Gastrocnemius medialis (tissue), 4 donors: Measurements from ENCODE around the gene KCNJ10. TPM values are rescaled to one million over a fixed set of nuclear protein-coding genes. Genes with fewer than 3 reads are reported as not detected.
"Not testable (repeated sequence)": the region's sequence is repeated elsewhere in the genome, so short reads cannot be mapped to it uniquely, and the experiment has no call there.

ENCODE experiments used
- ATAC-seq, 2 donors: fragments of 150-250 bp; one replicate each; pipeline ENCODE4 v1.9.1; 2016
- DNase-seq, 2 donors: peaks; one replicate each; pipeline ENCODE4 v3.0.0-alpha.2; 2019
- H3K27ac ChIP-seq, 4 donors: fragments of 200-600 bp; sonication (generic); 1 replicate in 1 of 4; 2 replicates in 3 of 4; pipeline ENCODE4 v1.5.1; 2016 to 2018; ENCODE audit warnings: mild to moderate bottlenecking in 2 of 4, moderate library complexity in 1 of 4
- H3K27me3 ChIP-seq, 3 donors: fragments of 200-600 bp; sonication (generic) in 2 of 3; 1 replicate in 1 of 3; 2 replicates in 2 of 3; pipeline versions ENCODE4 v1.5.1 to v1.6.0; 2016 to 2019; ENCODE audit warnings: mild to moderate bottlenecking in 1 of 3, moderate library complexity in 1 of 3
- H3K36me3 ChIP-seq, 2 donors: fragments of 200-600 bp; sonication (generic) in 1 of 2; one replicate each; pipeline ENCODE4 v1.5.1; 2017 to 2018
- H3K4me1 ChIP-seq, 2 donors: fragments of 200-600 bp; sonication (generic) in 1 of 2; one replicate each; pipeline ENCODE4 v1.5.1; 2016 to 2017; ENCODE audit warnings: mild to moderate bottlenecking in 2 of 2
- H3K4me3 ChIP-seq, 4 donors: fragments of 200-600 bp; sonication (generic) in 3 of 4; 1 replicate in 1 of 4; 2 replicates in 3 of 4; pipeline ENCODE4 v1.5.1; 2016 to 2019; ENCODE audit warnings: mild to moderate bottlenecking in 2 of 4
- H3K9me3 ChIP-seq, 3 donors: fragments of 200-600 bp; sonication (generic) in 2 of 3; 1 replicate in 1 of 3; 2 replicates in 2 of 3; pipeline ENCODE4 v1.5.1; 2016 to 2019
- POLR2A ChIP-seq, 2 donors: fragments of 450-650 bp; IDR thresholded peaks; one replicate each; pipeline ENCODE4 v1.6.1; 2017; ENCODE audit warnings: antibody characterized with exemption in 2 of 2, mild to moderate bottlenecking in 2 of 2, moderate library complexity in 2 of 2
- in situ Hi-C, 4 donors: fragments of 200-750 bp; cut with MboI; loops; one replicate each; pipeline versions ENCODE4 v1.15.0 to v1.8.0; 2017; ENCODE audit warnings: low sequenced_read_pairs in 4 of 4
- intact Hi-C: fragments of 100-400 bp; cut with DNase I; formaldehyde crosslinking; loops from one replicate; pipeline ENCODE4 v1.15.1; 2023; ENCODE audit warnings: low total_unique reads
- total RNA-seq, 4 donors: library from RNA; depleted of rRNA; stranded (reverse); fragments of >200 nt; gene quantifications; one replicate each; pipeline versions ENCODE4 v1.1.0 to v1.2.3, GENCODE V29; 2016
- TF ChIP-seq, protein P1 (sequence below), 5 experiments: fragments of 450-650 bp in 3 of 5; fragments of 200-600 bp in 2 of 5; sonication (generic) in 2 of 5; IDR thresholded peaks in 4 of 5; conservative IDR thresholded peaks in 1 of 5; 1 replicate in 4 of 5; 2 replicates in 1 of 5; pipeline ENCODE4 v1.5.1; 2016 to 2019; ENCODE audit warnings: antibody characterized with exemption in 5 of 5, mild to moderate bottlenecking in 3 of 5, moderate library complexity in 3 of 5

KCNJ10 gene
- total RNA-seq, 4 donors from 2014 or later: not detected

DNA sequence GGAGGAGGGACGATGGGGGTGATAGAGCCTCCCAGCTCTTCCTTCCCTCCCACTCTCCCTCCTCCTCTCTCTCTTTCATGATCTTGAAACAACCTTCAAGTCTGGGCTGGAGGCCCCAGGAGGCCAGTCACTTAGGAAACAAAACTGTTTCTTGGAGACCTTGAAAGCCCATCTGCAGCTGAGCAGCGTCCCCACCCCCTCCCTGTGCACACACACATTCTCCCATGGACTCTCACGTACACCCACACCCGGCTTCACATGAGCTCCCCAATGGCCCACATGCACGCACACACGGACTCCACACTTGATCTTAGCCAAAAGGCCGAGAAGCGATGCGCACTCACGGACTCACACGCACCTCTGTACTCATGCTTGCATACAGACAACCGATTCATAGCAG is 42.4 kb upstream of the KCNJ10 start:
- DNase-seq (no peak), ATAC-seq (no peak)
- Histone ChIP-seq H3K4me1 (peaks cover 40 to 51% of the 10 kb centered on the region in 2 donors), H3K27ac (peak overlapping the region; percentile 97 to 100 (median 98)), H3K4me3 (no peak overlapping the region), H3K27me3 (no peaks in the 10 kb centered on the region), H3K36me3 (no peaks in the 10 kb centered on the region), H3K9me3 (no peaks in the 10 kb centered on the region)
- TF ChIP-seq, protein P1, sequence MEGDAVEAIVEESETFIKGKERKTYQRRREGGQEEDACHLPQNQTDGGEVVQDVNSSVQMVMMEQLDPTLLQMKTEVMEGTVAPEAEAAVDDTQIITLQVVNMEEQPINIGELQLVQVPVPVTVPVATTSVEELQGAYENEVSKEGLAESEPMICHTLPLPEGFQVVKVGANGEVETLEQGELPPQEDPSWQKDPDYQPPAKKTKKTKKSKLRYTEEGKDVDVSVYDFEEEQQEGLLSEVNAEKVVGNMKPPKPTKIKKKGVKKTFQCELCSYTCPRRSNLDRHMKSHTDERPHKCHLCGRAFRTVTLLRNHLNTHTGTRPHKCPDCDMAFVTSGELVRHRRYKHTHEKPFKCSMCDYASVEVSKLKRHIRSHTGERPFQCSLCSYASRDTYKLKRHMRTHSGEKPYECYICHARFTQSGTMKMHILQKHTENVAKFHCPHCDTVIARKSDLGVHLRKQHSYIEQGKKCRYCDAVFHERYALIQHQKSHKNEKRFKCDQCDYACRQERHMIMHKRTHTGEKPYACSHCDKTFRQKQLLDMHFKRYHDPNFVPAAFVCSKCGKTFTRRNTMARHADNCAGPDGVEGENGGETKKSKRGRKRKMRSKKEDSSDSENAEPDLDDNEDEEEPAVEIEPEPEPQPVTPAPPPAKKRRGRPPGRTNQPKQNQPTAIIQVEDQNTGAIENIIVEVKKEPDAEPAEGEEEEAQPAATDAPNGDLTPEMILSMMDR (IDR thresholded peaks at IDR 0.05 in 4 of 5, conservative IDR thresholded peaks at IDR 0.05 in 1 of 5): no peak
- no peak for TF ChIP-seq POLR2A (IDR thresholded peaks at IDR 0.05)
- in situ Hi-C loops: no loop called here
- intact Hi-C loops: no loop called here

DNA sequence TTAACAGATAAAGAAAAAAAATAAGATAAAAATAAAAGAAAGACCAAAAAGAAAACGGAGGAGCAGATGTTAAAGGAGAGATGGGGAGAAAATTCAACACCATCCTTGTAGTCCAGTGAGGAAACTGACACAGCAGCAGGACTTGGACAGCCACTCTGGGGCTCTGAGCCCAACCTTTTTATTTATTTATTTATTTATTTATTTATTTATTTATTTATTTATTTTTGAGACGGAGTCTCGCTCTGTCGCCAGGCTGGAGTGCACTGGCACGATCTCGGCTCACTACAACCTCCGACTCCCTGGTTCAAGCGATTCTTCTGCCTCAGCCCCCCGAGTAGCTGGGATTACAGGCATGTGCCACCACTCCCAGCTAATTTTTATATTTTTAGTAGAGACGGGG is 41.5 kb upstream of the KCNJ10 start:
- H3K36me3 ChIP-seq, intact Hi-C loops, DNase-seq, H3K9me3 ChIP-seq, in situ Hi-C loops, H3K4me3 ChIP-seq, ATAC-seq, H3K27me3 ChIP-seq: not testable (repeated sequence)
- H3K4me1 ChIP-seq: peaks cover 40 to 47% of the 10 kb centered on the region in 2 donors
- H3K27ac ChIP-seq: peak overlapping the region; percentile 70 to 100 (median 97)

DNA sequence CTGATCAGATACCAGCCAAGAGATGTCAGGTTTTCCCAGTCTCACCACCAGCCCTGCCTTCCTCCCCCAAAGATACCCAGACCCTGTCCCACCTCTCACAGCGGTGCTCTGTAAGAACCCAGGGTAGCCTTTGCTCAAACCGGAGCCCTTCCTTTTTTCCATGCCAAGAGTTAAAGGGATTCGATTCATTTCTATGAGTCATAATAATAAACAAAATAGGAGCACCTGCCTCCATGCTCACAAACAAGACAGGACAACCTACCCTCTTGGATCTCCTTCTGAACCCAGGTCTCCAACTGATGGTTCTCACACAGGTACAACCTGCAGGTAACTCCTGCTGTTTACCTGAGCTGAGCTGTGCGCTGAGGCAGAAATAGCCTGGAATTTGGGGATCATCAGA is 39.7 kb upstream of the KCNJ10 start:
- Histone ChIP-seq H3K4me3 (no peak overlapping the region), H3K27ac (no peak overlapping the region), H3K36me3 (no peaks in the 10 kb centered on the region), H3K27me3 (no peaks in the 10 kb centered on the region), H3K9me3 (no peaks in the 10 kb centered on the region), H3K4me1 (peaks cover 35 to 38% of the 10 kb centered on the region in 2 donors)
- no peak for DNase-seq
- in situ Hi-C loops (loop anchor here in 2 of 4 donors (10.0 kb wide), 3 partner anchors 75 to 145 kb away; partner anchors contain the start of gene CASQ1 (in 1 of the 2)), intact Hi-C loops (no loop called here)
- ATAC-seq: no peak
- TF ChIP-seq, protein P1 (IDR thresholded peaks at IDR 0.05 in 4 of 5, conservative IDR thresholded peaks at IDR 0.05 in 1 of 5): no peak
- no peak for TF ChIP-seq POLR2A (IDR thresholded peaks at IDR 0.05)

DNA sequence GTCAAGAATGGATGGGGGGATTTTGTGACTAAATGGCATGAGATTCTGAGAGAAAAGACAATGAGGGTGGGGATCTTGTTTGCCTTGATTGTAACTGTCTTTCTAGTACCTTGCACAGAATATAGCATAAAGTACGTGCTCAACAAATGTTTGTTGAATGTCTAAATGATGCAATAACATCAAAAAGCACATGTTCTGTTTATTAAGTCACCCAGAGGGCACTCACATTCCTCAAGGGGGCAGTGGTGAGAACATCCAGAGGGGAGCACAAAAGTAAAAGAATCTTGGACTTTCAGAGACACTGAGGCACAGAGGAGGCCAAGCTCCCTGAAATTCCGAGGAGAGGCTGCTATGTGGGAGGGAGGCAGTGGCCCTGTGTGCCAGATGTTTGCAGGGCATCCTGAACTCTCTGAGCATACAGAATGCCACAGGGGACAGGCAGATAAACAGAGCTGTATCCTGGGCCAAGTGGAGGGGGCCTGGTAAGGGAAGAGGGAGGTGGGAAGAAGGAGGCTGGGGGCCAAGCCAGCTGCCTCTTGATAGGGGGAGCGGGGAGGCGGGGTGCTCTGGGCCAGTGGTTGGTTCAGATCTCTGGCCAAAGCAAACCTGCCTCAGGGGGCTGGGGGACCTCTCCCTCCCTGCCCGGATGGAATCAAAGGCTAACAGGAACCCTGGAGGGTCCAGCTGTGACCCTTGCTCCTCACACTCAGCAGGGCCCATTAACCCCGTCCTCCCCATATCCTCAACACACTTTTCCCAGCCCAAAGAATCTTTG is 39.1 kb upstream of the KCNJ10 start:
- intact Hi-C loops: no loop called here
- TF ChIP-seq POLR2A (IDR thresholded peaks at IDR 0.05): no peak
- TF ChIP-seq, protein P1 (IDR thresholded peaks at IDR 0.05 in 4 of 5, conservative IDR thresholded peaks at IDR 0.05 in 1 of 5): peak in 4 of 5 experiments; percentile 28 to 61 (median 30)
- peak in 1 of 2 donors; percentile 32 for ATAC-seq
- H3K4me1 ChIP-seq: peaks cover 29 to 32% of the 10 kb centered on the region in 2 donors
- DNase-seq: no peak
- in situ Hi-C loops: loop anchor here in 2 of 4 donors (10.0 kb wide), 3 partner anchors 76 to 146 kb away; partner anchors contain the start of gene CASQ1 (in 1 of the 2)
- H3K27me3 ChIP-seq: no peaks in the 10 kb centered on the region
- no peaks in the 10 kb centered on the region for H3K9me3 ChIP-seq
- no peaks in the 10 kb centered on the region for H3K36me3 ChIP-seq
- no peak overlapping the region for H3K4me3 ChIP-seq
- no peak overlapping the region for H3K27ac ChIP-seq

DNA sequence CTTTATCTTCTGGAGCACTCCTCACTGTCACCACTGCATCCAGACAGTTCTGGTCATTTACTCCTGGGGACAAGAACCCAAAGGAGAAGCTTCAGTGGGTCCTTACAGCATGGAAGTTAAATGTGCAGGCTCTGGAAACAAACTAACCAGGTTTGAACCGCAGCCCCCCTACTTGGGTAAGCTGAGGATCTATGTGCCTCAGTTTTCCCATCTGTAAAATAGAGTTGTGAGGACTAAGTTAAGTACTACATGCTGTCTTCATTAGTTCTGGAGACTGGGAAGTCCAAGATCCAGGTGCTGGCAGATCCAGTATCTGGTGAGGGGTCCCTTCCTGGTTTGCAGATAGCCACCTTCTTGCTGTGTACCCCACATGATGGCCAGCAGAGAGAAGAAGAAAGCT is 37.6 kb upstream of the KCNJ10 start:
- no peaks in the 10 kb centered on the region for H3K9me3 ChIP-seq
- no peak for TF ChIP-seq POLR2A (IDR thresholded peaks at IDR 0.05)
- TF ChIP-seq, protein P1 (IDR thresholded peaks at IDR 0.05 in 4 of 5, conservative IDR thresholded peaks at IDR 0.05 in 1 of 5): no peak
- no peak for DNase-seq
- no peak for ATAC-seq
- H3K4me3 ChIP-seq: no peak overlapping the region
- H3K36me3 ChIP-seq: no peaks in the 10 kb centered on the region
- intact Hi-C loops: no loop called here
- H3K27me3 ChIP-seq: no peaks in the 10 kb centered on the region
- in situ Hi-C loops: loop anchor here in 2 of 4 donors (10.0 kb wide), 3 partner anchors 77 to 147 kb away; partner anchors contain the start of gene CASQ1 (in 1 of the 2)
- peaks cover 21 to 24% of the 10 kb centered on the region in 2 donors for H3K4me1 ChIP-seq
- H3K27ac ChIP-seq: no peak overlapping the region
